Stimulated activated CD4-positive, alpha-beta T cell treated with anti-CD3 and anti-CD28 coated beads, Interleukin-4, amount 100 ng/mL, for 4 hours (primary cell): ENCODE data around the gene ARHGEF12.

ENCODE experiments used
- DNase-seq, 2 experiments: peaks; one replicate each; pipeline ENCODE4 v3.0.0-alpha.2; 2020

ARHGEF12 gene

GRCh38 chr11:120388261-120388660 lies 52.0 kb downstream of the ARHGEF12 start:
- DNase-seq = no peak

GRCh38 chr11:120389693-120390584 lies 53.7 kb downstream of the ARHGEF12 start:
- DNase-seq = no peak

GRCh38 chr11:120390585-120390922 lies 54.3 kb downstream of the ARHGEF12 start:
- no peak for DNase-seq

- no peak for DNase-seq
Observed at GRCh38 chr11:120391292-120391691, 55.1 kb downstream of the ARHGEF12 start.

- no peak for DNase-seq
Observed at GRCh38 chr11:120391854-120392253, 55.6 kb downstream of the ARHGEF12 start.

GRCh38 chr11:120392314-120392713 lies 56.1 kb downstream of the ARHGEF12 start:
- DNase-seq = no peak

- no peak for DNase-seq
Observed at GRCh38 chr11:120392793-120393192, 56.6 kb downstream of the ARHGEF12 start.

- DNase-seq = no peak
Observed at GRCh38 chr11:120394119-120394518, 57.9 kb downstream of the ARHGEF12 start.

GRCh38 chr11:120395778-120396177 lies 59.6 kb downstream of the ARHGEF12 start:
- DNase-seq = no peak

GRCh38 chr11:120398132-120398531 lies 61.9 kb downstream of the ARHGEF12 start:
- no peak for DNase-seq

GRCh38 chr11:120399307-120399706 lies 63.1 kb downstream of the ARHGEF12 start:
- no peak for DNase-seq

GRCh38 chr11:120400564-120401364 lies 64.6 kb downstream of the ARHGEF12 start:
- DNase-seq = no peak

GRCh38 chr11:120401506-120401905 lies 65.3 kb downstream of the ARHGEF12 start:
- DNase-seq = no peak

GRCh38 chr11:120403966-120404365 lies 67.8 kb downstream of the ARHGEF12 start:
- no peak for DNase-seq

- no peak for DNase-seq
Observed at GRCh38 chr11:120404495-120404894, 68.3 kb downstream of the ARHGEF12 start.

GRCh38 chr11:120409655-120410054 lies 73.4 kb downstream of the ARHGEF12 start:
- DNase-seq = no peak

GRCh38 chr11:120410622-120411380 lies 74.6 kb downstream of the ARHGEF12 start:
- no peak for DNase-seq

GRCh38 chr11:120413480-120413879 lies 77.3 kb downstream of the ARHGEF12 start:
- no peak for DNase-seq

GRCh38 chr11:120420572-120420971 lies 84.4 kb downstream of the ARHGEF12 start:
- no peak for DNase-seq

GRCh38 chr11:120424185-120424969 lies 88.2 kb downstream of the ARHGEF12 start:
- no peak for DNase-seq

- DNase-seq = no peak
Observed at GRCh38 chr11:120424970-120425332, 88.7 kb downstream of the ARHGEF12 start.

GRCh38 chr11:120425527-120425926 lies 89.3 kb downstream of the ARHGEF12 start:
- DNase-seq = no peak

- DNase-seq = no peak
Observed at GRCh38 chr11:120430146-120430545, 93.9 kb downstream of the ARHGEF12 start.
